ENCODE data around the gene TAMALIN.
"Not testable (repeated sequence)": the region's sequence is repeated elsewhere in the genome, so short reads cannot be mapped to it uniquely, and the experiment has no call there.

The TAMALIN gene

DNA sequence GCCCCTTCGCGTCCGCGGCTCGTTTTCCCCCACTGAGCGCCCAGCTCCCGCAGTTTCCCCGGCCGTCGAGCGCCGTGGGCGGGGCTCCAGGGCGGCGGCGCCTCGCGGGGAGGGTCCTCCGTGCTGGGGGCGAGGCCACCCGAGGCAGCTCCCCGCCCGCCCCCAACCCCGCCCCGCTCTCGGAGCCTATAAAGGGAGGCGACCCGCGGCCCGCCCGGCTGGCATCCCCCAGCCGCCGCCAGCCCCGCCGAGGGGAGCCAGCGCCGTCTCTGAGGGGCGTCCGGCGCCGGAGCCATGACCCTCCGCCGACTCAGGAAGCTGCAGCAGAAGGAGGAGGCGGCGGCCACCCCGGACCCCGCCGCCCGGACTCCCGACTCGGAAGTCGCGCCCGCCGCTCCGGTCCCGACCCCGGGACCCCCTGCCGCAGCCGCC, at the start of gene TAMALIN:
Gene TAMALIN (plus strand): TSS at position 221 of the 432 bp plus-strand sequence. CDS start 74 bp downstream, at position 295.
- peak; percentile 90 for DNase-seq

- no peak for DNase-seq
Measured at GRCh38 chr12:51958542-51958941, 48.2 kb upstream of the TAMALIN start.

DNA sequence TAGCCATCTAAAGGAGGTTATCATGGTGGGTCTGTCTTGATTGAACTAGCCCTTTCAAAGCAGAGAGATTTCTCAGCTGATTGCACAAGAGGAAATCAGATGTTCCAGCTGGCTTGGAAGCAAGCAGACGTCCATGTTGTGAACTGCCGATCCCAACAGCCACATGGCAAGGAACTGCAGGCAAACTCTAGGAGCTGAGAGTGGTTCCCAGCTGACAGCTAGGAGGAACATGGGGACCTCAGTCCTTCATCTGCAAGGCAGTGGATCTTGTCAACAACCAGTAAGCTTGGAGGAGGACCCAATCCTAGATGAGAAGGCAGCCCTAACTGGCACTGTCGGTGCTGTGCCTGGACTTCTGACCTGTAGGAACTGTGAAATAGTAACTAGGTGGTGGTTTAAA, 47.5 kb upstream of the TAMALIN start:
- no peak for DNase-seq

- no peak for DNase-seq
Measured at GRCh38 chr12:51959921-51960320, 46.8 kb upstream of the TAMALIN start.

DNA sequence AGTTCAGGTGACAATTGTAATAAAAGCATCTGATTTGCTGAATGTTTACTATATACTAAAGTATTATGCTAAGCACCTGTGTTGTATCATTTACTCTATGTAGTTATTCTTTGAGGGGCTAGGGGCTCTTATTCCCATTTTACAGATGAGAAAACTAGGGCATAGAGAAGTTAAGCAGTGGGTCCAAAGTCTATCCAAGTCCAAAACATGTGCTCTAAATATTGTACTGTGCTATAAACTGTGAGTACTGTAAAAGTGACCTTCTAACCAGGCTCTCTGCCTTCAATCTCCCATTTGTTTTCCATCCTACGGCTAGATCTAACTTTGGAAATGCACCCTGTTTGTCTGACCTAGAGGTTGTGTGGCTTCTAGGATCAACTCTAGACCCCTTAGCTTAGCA, 46.3 kb upstream of the TAMALIN start:
- DNase-seq = no peak

DNA sequence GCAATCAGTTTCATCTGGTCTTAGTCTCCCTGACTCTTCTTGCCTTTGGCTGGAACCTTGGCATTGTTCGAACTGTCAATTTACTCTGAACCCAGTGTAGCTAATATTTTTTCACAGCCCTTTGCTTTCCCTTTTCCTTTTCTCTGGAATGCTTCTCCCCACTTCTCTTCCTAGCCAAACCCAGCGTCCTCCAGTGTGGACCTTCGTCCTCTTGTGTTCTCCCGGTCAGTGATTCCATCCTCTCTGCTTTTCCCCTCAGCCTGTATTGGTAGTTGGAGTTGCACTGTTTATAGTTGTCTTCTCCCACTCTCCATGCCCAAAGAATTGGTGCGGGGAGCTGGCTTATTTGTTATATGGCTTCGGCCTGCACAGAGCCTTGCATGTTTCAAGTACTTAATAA, 45.9 kb upstream of the TAMALIN start:
- DNase-seq = no peak

DNA sequence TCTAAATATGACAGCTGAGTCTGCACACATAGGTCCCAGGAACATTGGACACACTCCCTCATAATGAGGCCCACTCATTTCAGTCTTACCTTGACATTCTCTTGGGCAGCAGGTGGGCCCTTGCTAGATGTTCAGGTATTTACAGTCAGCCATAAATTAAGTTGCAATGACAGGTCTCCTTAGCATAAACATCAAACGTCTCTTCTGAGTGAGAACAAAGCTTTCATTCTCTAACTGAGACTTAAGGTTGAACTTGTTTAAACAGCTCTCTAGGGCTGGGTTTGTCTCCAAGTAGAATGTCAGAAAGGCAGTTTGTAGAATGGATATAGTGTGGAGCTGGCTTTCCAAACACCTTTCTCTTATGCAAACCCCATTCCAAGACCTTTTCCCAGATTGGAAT, 44.9 kb upstream of the TAMALIN start:
- no peak for DNase-seq

GRCh38 chr12:51962737-51963136, 44.0 kb upstream of the TAMALIN start:
- DNase-seq = no peak

- DNase-seq = no peak
Measured at GRCh38 chr12:51963477-51963876, 43.3 kb upstream of the TAMALIN start.

- DNase-seq = no peak
Measured at GRCh38 chr12:51969643-51970042, 37.1 kb upstream of the TAMALIN start.

DNA sequence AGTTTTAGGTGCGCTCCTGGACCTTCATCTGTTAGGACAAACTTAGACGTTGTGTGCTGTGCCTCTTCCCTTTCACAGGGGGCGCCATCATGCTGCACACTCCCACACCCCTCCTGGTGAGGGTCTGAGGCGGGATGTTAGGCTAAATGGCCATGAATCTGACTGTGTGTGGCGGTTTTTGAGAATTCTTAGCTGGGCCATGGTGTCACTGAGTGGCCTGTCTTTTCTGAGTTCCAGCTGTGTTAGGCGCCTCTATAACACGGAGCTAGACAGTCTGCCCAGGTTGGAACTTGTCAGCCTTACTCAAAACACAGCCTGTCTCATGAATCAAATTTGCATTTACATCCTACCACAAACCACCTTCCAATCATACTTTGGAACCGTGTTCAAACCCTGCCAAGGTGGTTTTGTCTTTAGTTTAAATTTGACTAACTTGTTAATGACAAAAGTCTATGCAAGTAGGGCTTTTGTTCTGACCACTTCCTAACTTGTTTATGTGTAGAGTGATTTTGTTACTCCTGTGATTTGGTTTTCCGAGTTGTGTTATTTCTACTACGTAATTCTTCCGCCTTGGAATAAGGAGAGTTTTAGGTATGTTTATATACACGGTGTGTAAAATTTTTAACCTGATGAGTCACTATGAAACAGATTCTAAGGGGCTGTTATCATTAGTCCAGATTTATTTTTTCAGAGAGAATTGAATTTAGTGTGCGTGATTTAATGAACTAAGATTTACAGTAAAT, 35.7 kb upstream of the TAMALIN start:
- DNase-seq = peak; percentile 34

DNA sequence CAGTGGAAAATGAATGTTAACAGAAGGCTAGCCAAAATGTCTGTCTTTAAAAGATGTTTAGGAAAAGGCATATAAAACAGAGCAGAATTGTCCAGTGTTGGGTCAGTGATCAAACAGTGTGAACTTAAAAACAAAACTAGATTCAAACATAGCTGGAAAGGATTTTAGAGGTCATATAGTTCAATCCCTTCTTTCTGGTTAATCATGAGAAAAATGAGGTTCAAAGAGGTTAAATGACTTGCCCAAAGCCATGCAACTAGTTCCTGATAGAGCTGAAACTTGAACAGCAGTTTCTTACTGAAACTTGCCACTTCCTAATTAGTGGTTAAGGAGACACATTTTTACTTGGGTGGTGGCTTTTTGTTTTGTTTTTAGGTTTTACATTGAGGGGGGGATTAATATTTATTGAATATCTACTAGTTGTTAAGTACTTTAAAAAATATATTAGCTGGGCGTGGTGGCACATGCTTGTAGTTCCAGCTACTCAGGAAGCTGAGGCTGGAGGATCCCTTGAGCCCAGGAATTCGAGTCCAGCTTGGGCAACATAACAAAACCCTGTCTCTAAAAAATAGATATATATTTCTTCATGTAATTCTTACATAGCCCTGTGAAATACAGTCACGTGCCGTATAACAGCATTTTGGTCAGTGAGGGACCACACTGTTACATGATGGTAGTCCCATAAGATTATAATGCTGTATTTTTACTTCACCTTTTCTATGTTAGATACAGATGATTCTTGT, 34.9 kb upstream of the TAMALIN start:
- no peak for DNase-seq

- no peak for DNase-seq
Measured at GRCh38 chr12:51972422-51972812, 34.3 kb upstream of the TAMALIN start.

DNA sequence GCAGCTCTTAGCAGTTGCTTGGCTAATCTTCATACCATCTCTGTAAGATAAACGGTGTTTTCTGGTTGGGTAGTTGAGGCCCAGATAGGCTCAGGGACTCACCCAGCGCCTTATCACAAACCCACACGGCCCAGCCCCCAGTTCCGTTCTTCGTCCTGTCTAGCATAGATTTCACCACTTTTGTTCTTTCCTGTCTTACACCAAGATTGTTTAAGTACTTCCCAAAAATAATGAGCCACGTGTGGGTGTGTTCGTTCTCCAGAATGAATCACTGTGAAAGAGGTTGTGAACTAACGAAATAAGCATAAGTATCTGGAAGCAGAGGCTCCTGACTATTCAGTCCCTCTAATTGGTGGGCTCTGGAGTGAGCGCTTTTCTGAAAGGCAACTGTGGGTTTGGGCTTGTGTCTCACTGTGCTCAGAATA, 33.9 kb upstream of the TAMALIN start:
- DNase-seq = peak; percentile 66

- DNase-seq = no peak
Measured at GRCh38 chr12:51973560-51973959, 33.2 kb upstream of the TAMALIN start.

DNA sequence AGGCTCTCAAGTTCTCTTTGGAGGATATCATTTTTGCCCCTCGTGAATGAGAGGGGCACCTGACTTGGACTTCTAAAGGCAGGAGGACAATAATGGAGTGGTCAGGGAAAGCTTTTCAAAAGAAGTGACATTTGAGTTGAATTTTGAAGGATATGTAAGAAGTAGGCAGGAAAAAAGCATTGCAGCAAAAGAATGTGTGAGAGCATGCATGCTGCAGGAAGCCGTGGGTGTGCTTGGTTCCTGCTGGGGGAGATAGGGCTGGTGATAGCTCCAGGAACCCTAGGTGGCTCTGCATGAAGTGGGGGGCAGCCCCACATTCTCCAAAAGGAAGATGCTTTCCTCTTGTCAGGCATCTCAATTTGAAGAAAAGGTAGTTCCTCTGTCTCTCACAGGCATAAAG, 32.1 kb upstream of the TAMALIN start:
- peak; percentile 42 for DNase-seq

GRCh38 chr12:51975196-51975595, 31.6 kb upstream of the TAMALIN start:
- no peak for DNase-seq

DNA sequence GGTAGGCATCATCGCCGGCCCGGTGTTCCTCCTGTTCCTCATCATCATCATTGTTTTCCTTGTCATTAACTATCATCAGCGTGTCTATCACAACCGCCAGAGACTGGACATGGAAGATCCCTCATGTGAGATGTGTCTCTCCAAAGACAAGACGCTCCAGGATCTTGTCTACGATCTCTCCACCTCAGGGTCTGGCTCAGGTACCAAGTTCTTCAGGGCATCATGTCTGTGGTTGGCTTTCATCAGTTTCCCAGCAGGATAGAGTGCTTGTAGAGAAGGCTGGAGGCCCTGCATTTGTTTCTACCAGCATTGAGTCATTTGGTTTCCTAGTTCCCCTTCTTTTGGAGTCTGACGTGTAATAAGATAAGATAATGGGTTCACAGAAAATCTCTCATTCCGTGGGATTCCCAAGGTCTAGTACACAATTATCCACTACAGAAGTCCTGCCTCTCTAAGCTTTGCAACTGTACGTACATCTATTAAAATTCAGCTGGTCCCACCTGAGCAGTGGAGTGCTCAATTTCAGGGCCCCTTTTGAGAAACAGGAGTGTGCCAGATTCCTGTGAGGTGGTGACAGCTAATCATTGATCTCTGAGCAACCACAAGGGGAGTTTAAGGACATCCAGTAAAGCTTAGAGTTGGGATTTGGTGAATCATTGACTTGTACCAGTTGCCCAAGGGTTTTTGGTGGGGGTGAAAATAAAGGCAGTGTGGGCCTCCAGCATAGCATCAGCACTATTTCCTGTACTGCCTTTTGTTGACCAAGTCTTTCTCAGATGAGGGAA, 30.2 kb upstream of the TAMALIN start:
- DNase-seq = no peak

- DNase-seq = no peak
Measured at GRCh38 chr12:51977320-51977753, 29.4 kb upstream of the TAMALIN start.

DNA sequence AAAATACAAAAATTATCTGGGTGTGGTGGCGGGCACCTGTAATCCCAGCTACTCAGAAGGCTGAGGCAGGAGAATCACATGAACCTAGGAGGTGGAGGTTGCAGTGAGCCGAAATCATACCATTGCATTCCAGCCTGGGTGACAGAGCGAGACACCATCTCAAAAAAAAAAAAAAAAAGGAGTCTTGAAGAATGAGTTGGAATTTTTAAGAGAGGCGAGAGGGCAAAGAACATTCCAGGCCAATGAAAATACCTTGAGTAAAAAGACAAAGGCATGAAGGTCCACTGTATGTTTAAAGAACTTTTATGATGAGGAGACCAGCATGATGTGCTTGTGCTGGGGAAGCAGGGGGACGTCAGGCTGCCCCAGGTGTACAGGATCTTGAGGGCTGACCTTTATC, 27.4 kb upstream of the TAMALIN start:
- DNase-seq = not testable (repeated sequence)

GRCh38 chr12:51980051-51980808, 26.5 kb upstream of the TAMALIN start:
- DNase-seq = peak; percentile 73

DNA sequence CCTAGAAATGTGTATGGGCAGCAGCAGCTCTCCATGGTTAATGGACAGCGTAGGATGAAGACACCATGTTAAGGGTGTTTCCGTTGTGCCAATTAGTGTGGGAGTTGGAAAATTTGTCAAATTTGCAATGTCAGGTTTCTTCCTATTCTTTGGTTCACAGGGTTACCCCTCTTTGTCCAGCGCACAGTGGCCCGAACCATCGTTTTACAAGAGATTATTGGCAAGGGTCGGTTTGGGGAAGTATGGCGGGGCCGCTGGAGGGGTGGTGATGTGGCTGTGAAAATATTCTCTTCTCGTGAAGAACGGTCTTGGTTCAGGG, 26.0 kb upstream of the TAMALIN start:
- DNase-seq = no peak

GRCh38 chr12:51984657-51985056, 22.1 kb upstream of the TAMALIN start:
- DNase-seq = no peak

Measured in CD4-positive, alpha-beta T cell treated with Interleukin-17A for 4 hours (primary cell).